Measurements from ENCODE around the gene PLAAT5.
A peak's percentile ranks its signal among the peaks of the same experiment; 100 is the strongest.
"Not testable (repeated sequence)": the region's sequence is repeated elsewhere in the genome, so short reads cannot be mapped to it uniquely, and the experiment has no call there.

PLAAT5 gene

DNA sequence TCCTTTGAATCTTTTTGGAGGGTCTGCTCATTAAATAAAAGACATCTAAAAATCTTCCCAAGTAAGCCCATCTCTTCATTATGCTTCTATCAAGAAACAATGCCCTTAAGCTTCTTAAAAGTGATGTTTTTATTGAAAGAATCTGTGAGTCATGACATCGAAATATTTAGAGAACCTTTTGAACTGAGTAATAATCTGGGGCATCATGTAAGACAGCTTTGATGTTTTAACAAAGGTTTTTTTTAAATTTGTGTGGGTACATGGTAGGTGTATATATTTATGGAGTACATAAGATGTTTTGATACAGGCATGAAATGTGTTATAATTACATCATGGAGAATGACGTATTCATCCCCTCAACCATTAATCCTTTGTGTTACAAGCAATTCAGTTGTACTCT, 46.8 kb downstream of the PLAAT5 start:
- Histone ChIP-seq H3K14ac (ENCODE audit: low read length) (no peak overlapping the region), H2AK5ac (ENCODE audit: low read length) (no peak overlapping the region), H3K4me2 (ENCODE audit: low read length) (no peak overlapping the region), H3K36me3 (ENCODE audit: control insufficient read depth in 1 of 2, insufficient read depth in 2 of 2, low read length in 2 of 2) (no peaks in the 10 kb centered on the region), H3K27me3 (ENCODE audit: insufficient read depth, low read length) (no peaks in the 10 kb centered on the region), H3K79me1 (ENCODE audit: low read length) (no peaks in the 10 kb centered on the region), H3K79me2 (ENCODE audit: control insufficient read depth, insufficient read depth, low read length, poor library complexity) (no peaks in the 10 kb centered on the region), H3K4me1 (ENCODE audit: control insufficient read depth in 1 of 2, insufficient read depth in 2 of 2, low read length in 2 of 2) (no peaks in the 10 kb centered on the region), H3K4me3 (ENCODE audit: low read depth, low read length) (no peak overlapping the region), H3K9me3 (ENCODE audit: insufficient read depth, low read depth, low read length) (no peaks in the 10 kb centered on the region), H4K91ac (ENCODE audit: low read depth, low read length) (no peak overlapping the region), H2BK5ac (ENCODE audit: low read depth, low read length, poor library complexity) (no peak overlapping the region), H2AFZ (ENCODE audit: insufficient read depth, low read length, poor library complexity) (no peak overlapping the region), H3K23ac (ENCODE audit: low read length) (no peak overlapping the region), H2BK120ac (ENCODE audit: insufficient read depth, low read length, poor library complexity) (no peak overlapping the region), H3K27ac (ENCODE audit: low read depth, low read length) (no peak overlapping the region), H4K12ac (ENCODE audit: low read depth, low read length) (no peak overlapping the region), H4K8ac (ENCODE audit: low read depth, low read length) (no peak overlapping the region), H2BK12ac (ENCODE audit: low read length) (no peak overlapping the region), H3K4ac (ENCODE audit: low read depth, low read length) (no peak overlapping the region), H3K18ac (ENCODE audit: low read length) (no peak overlapping the region), H3K9ac (ENCODE audit: low read length) (no peak overlapping the region)
- no peak for DNase-seq
- WGBS (ENCODE audit: extremely low coverage, insufficient coverage, insufficient read length): no CpG with 5 or more reads among the region's 2 CpGs

DNA sequence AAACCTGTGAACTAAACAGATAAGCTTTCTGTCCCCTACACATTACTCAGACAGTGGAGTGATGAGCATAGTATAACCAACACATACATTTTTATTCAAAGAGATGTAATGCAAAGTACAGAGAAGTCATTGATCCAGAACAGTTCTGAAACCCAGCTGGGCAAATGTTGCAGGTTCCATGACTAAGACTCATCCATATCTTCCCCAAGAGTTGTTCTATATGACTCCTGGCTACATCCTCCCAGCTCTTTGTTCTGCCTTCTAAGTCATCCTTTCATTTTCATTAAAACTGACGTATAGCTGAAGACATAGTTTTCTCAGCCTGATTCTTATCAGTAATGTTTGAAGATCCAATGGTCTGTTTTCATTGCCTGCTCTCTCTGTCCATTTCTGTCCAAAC, 47.3 kb downstream of the PLAAT5 start:
- DNase-seq: no peak
- Histone ChIP-seq H3K27me3 (ENCODE audit: insufficient read depth, low read length) (no peaks in the 10 kb centered on the region), H3K4me1 (ENCODE audit: control insufficient read depth in 1 of 2, insufficient read depth in 2 of 2, low read length in 2 of 2) (no peaks in the 10 kb centered on the region), H2BK120ac (ENCODE audit: insufficient read depth, low read length, poor library complexity) (no peak overlapping the region), H2AFZ (ENCODE audit: insufficient read depth, low read length, poor library complexity) (no peak overlapping the region), H3K14ac (ENCODE audit: low read length) (no peak overlapping the region), H3K79me1 (ENCODE audit: low read length) (no peaks in the 10 kb centered on the region), H4K91ac (ENCODE audit: low read depth, low read length) (no peak overlapping the region), H3K79me2 (ENCODE audit: control insufficient read depth, insufficient read depth, low read length, poor library complexity) (no peaks in the 10 kb centered on the region), H3K36me3 (ENCODE audit: control insufficient read depth in 1 of 2, insufficient read depth in 2 of 2, low read length in 2 of 2) (no peaks in the 10 kb centered on the region), H3K4me2 (ENCODE audit: low read length) (no peak overlapping the region), H2AK5ac (ENCODE audit: low read length) (no peak overlapping the region), H3K27ac (ENCODE audit: low read depth, low read length) (no peak overlapping the region), H2BK5ac (ENCODE audit: low read depth, low read length, poor library complexity) (no peak overlapping the region), H3K18ac (ENCODE audit: low read length) (no peak overlapping the region), H3K23ac (ENCODE audit: low read length) (no peak overlapping the region), H4K12ac (ENCODE audit: low read depth, low read length) (no peak overlapping the region), H3K9me3 (ENCODE audit: insufficient read depth, low read depth, low read length) (no peaks in the 10 kb centered on the region), H4K8ac (ENCODE audit: low read depth, low read length) (no peak overlapping the region), H3K4me3 (ENCODE audit: low read depth, low read length) (no peak overlapping the region), H3K9ac (ENCODE audit: low read length) (no peak overlapping the region), H3K4ac (ENCODE audit: low read depth, low read length) (no peak overlapping the region), H2BK12ac (ENCODE audit: low read length) (no peak overlapping the region)
- WGBS (ENCODE audit: extremely low coverage, insufficient coverage, insufficient read length): no CpG with 5 or more reads among the region's 1 CpG

DNA sequence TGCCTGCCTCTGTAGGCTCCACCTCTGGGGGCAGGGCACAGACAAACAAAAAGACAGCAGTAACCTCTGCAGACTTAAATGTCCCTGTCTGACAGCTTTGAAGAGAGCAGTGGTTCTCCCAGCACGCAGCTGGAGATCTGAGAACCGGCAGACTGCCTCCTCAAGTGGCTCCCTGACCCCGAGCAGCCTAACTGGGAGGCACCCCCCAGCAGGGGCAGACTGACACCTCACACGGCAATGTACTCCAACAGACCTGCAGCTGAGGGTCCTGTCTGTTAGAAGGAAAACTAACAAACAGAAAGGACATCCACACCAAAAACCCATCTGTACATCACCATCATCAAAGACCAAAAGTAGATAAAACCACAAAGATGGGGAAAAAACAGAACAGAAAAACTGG, 55.1 kb downstream of the PLAAT5 start:
- not testable (repeated sequence) for H3K79me1 ChIP-seq (ENCODE audit: low read length); H3K23ac ChIP-seq (ENCODE audit: low read length); H3K18ac ChIP-seq (ENCODE audit: low read length); H2BK5ac ChIP-seq (ENCODE audit: low read depth, low read length, poor library complexity); H2BK120ac ChIP-seq (ENCODE audit: insufficient read depth, low read length, poor library complexity); H4K91ac ChIP-seq (ENCODE audit: low read depth, low read length); H3K4ac ChIP-seq (ENCODE audit: low read depth, low read length); H2BK12ac ChIP-seq (ENCODE audit: low read length); H3K4me1 ChIP-seq (ENCODE audit: control insufficient read depth in 1 of 2, insufficient read depth in 2 of 2, low read length in 2 of 2); H2AFZ ChIP-seq (ENCODE audit: insufficient read depth, low read length, poor library complexity); H3K79me2 ChIP-seq (ENCODE audit: control insufficient read depth, insufficient read depth, low read length, poor library complexity); H4K12ac ChIP-seq (ENCODE audit: low read depth, low read length); H3K9me3 ChIP-seq (ENCODE audit: insufficient read depth, low read depth, low read length); DNase-seq; H4K8ac ChIP-seq (ENCODE audit: low read depth, low read length); H3K4me2 ChIP-seq (ENCODE audit: low read length); H3K36me3 ChIP-seq (ENCODE audit: control insufficient read depth in 1 of 2, insufficient read depth in 2 of 2, low read length in 2 of 2); H3K4me3 ChIP-seq (ENCODE audit: low read depth, low read length); H3K14ac ChIP-seq (ENCODE audit: low read length); H3K27ac ChIP-seq (ENCODE audit: low read depth, low read length); H3K9ac ChIP-seq (ENCODE audit: low read length); H3K27me3 ChIP-seq (ENCODE audit: insufficient read depth, low read length); H2AK5ac ChIP-seq (ENCODE audit: low read length)
- no CpG with 5 or more reads among the region's 4 CpGs for WGBS (ENCODE audit: extremely low coverage, insufficient coverage, insufficient read length)

- H3K18ac ChIP-seq (ENCODE audit: low read length); H3K79me1 ChIP-seq (ENCODE audit: low read length); H2AFZ ChIP-seq (ENCODE audit: insufficient read depth, low read length, poor library complexity); H4K91ac ChIP-seq (ENCODE audit: low read depth, low read length); H2BK12ac ChIP-seq (ENCODE audit: low read length); H3K9ac ChIP-seq (ENCODE audit: low read length); H3K27me3 ChIP-seq (ENCODE audit: insufficient read depth, low read length); H2BK120ac ChIP-seq (ENCODE audit: insufficient read depth, low read length, poor library complexity); H3K4me1 ChIP-seq (ENCODE audit: control insufficient read depth in 1 of 2, insufficient read depth in 2 of 2, low read length in 2 of 2); H3K4ac ChIP-seq (ENCODE audit: low read depth, low read length); H4K12ac ChIP-seq (ENCODE audit: low read depth, low read length); H3K14ac ChIP-seq (ENCODE audit: low read length); H3K79me2 ChIP-seq (ENCODE audit: control insufficient read depth, insufficient read depth, low read length, poor library complexity); DNase-seq; H3K9me3 ChIP-seq (ENCODE audit: insufficient read depth, low read depth, low read length); H3K23ac ChIP-seq (ENCODE audit: low read length); H3K4me3 ChIP-seq (ENCODE audit: low read depth, low read length); H3K4me2 ChIP-seq (ENCODE audit: low read length); H2BK5ac ChIP-seq (ENCODE audit: low read depth, low read length, poor library complexity); H3K27ac ChIP-seq (ENCODE audit: low read depth, low read length); H3K36me3 ChIP-seq (ENCODE audit: control insufficient read depth in 1 of 2, insufficient read depth in 2 of 2, low read length in 2 of 2); H2AK5ac ChIP-seq (ENCODE audit: low read length): not testable (repeated sequence)
- peak overlapping the region; percentile 47 for H4K8ac ChIP-seq (ENCODE audit: low read depth, low read length)
- WGBS (ENCODE audit: extremely low coverage, insufficient coverage, insufficient read length): no CpG with 5 or more reads among the region's 22 CpGs
Measured at GRCh38 chr11:63435351-63435750, 55.6 kb downstream of the PLAAT5 start.
